Erythroblast (primary cell): ENCODE data around the gene CPNE2.
"Not testable (repeated sequence)": the region's sequence is repeated elsewhere in the genome, so short reads cannot be mapped to it uniquely, and the experiment has no call there.

ENCODE experiments used
- DNase-seq, 2 experiments: peaks; one replicate each; lab custom pipeline; 2025; lab: John Stamatoyannopoulos, UW
- GATA1 ChIP-seq: IDR thresholded peaks from 2 replicates; pipeline ENCODE4 v1.6.1; 2011; ENCODE audit warnings: low read depth, mild to moderate bottlenecking, control low read depth, low read length, moderate library complexity
- POLR2A ChIP-seq: IDR thresholded peaks from 2 replicates; pipeline ENCODE4 v1.6.1; 2011; ENCODE audit warnings: mild to moderate bottlenecking, low read length

The CPNE2 gene

DNA sequence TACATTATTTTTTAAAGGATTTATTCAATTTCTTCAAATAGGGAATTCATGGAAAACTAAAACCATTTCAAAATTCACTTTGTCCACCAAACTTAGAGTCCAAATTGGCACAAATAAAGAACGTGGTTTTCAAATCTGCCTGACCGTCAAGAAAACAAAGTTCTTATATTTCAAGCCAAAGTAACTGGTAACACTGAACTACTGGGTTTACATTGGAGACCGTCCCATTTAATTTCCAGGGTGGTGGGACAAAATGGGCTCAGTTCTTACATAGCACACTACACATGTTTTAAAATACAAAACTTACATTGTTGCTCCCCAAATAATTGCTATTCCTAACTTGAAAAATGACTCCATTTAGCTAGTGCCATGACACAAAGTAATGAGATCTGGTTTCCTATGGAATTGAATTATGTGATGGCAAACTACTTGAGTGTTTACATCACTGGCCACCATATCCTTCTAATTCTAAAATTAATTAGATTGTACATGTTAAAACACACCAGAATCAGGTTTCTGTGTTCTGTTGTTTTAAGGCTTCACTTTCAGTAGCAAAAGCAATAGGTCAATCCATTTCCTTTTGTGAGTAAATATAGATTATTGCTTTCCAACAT lies 86.9 kb downstream of the CPNE2 start:
- TF ChIP-seq POLR2A: no peak
- no peak for TF ChIP-seq GATA1
- DNase-seq: no peak

DNA sequence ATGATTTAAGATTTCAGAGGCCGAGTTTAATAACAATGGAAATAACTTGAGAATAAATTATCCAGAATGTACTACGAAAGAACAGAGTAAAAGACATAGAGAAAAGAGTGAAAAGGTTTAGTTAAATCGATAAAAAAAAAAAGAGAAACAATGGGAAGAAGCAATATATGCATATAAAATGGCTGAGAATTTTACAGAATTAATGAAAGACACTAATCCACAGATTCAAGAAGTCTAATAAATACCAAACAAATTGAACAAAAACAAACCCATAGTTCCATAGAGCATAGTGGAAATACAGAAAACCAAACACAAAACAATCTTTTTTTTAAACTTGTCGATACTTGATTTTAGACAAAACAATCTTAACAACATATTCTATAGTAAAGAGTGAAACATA lies 91.7 kb downstream of the CPNE2 start:
- no peak for DNase-seq
- TF ChIP-seq GATA1 (no peak), POLR2A (no peak)

DNA sequence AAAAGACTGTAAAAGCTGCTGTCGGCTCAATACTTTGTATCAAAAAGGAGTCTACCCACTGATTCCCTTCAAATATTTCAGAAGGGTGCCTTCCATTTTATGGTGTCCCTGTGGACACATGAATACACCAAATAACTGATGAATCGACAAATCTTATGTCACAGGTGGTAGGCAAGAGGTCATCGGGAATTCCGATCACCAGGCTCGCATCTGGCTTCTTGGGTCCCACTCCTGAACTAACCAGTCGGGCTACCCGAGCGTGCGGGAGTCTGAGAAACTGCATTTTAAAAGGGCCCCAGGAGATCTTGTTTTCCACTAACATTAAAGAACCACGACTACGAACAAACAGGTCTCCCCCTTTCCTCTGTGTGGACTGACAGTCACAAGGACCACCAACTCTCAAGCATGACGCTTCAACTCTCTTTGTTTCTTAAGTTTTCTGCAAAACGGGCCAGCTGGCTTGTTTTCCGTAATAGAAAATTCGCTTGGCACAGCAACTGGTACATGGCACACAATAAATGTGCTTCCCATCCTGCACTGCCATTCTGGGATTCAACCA lies 92.6 kb downstream of the CPNE2 start:
- TF ChIP-seq GATA1: no peak
- TF ChIP-seq POLR2A: no peak
- no peak for DNase-seq

DNA sequence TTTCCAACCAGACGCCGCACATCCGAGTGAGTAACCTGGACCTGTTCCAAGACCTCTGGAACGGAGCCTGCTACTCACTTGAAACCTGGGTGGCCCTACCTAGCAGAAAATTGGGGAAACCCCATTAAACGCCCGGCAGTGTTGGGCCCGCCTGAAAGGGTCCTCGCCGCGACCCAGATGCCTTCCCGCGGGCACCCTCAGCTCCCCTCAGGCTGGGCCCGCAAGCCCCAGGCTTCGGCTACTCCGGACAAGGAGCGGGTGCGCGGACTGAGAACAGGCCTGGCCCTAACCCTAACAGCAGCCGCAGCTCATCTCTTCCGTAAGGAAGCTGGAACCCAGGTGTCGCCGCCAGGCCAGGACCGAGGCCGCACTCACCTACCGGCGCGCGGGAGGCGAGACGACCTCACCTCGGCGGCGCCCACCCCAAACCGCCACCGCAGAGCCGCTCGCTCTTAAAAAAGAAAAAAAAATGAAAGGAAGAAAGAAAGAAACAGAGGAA lies 93.1 kb downstream of the CPNE2 start:
- TF ChIP-seq GATA1 (no peak), POLR2A (no peak)
- DNase-seq: peak; percentile 69 to 75

DNA sequence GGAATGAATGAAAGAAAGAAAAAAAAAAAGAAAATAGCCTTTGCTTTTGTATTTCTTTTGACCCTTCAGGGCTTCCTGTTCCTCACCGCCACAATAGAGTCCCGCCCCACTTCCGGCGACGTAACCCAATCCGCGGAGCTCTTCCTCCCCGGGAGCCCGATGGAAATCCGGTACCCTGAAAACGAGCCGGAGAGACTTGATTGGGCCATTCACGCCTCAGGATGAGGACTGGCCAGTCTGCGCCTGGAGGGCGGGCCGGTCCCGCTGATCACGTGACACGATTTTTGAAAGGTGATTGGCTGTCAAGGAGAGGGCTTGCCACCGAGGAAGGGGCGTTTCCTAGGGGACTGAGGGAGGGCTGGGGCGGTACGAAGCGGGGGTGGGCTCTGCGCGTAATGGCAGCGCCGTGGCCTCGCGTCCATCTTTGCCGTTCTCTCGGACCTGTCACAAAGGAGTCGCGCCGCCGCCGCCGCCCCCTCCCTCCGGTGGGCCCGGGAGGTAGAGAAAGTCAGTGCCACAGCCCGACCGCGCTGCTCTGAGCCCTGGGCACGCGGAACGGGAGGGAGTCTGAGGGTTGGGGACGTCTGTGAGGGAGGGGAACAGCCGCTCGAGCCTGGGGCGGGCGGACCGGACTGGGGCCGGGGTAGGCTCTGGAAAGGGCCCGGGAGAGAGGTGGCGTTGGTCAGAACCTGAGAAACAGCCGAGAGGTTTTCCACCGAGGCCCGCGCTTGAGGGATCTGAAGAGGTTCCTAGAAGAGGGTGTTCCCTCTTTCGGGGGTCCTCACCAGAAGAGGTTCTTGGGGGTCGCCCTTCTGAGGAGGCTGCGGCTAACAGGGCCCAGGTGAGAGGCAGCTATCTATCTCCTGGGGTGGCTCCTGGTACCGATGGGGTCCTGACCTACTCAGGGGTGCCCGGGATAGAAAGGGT lies 93.8 kb downstream of the CPNE2 start, which contains the start of the genes PSME3IP1 and RSPRY1:
TSS of gene PSME3IP1 (minus strand) at position 95 of the 927 bp plus-strand sequence. CDS start 12,185 bp downstream, outside the sequence.
TSS of gene RSPRY1 (plus strand) at position 385 of the 927 bp plus-strand sequence. CDS start 18,330 bp downstream, outside the sequence.
- TF ChIP-seq POLR2A (peak; percentile 78), GATA1 (no peak)
- peak; percentile 100 for DNase-seq

DNA sequence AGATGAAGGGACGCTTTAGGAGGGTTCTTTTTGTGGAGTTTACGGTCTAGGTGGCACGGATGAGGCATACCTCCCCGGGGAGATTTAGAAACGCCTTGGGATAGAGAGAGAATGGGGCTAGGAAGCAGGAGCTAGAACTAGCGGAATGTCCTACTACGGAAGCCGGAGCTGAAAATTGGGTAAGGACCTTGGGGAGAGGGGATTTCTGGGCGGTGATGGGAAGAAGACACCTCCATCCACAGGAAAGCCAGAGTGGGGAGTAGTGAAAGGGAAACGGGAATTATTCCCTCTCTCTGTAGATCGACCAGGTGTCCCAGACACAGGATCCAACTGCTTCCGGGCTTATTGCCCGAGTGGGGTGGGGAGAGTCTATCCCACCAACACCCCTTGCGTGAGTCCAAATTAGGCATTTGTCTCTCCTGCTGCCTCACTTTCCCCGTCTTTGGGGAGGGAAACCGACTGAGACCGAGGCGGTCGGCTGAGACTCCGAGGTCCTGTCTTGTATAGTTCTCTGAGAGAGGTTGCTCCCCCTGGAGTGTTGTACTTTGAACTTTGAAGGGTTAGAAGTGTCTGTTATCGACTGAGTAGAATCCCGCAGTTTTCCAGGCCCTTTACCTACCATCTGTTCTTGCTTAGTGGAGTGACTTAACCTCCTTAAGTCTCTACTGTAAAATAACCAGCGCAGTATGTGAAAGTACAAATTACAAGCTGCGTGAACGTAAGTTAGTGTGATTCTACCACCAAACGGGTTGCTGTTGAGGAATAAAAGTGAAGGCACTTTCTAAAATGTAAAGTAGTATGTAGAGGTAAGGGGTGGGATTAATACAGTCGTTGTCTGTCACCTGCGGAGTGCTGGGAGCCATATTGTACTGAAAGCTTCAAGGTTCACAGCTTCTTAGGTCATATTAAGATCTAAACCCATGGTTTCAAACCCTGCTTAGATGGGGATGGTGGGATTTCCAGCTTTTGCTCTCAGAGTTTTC lies 94.8 kb downstream of the CPNE2 start:
- peak; percentile 50 to 60 for DNase-seq
- TF ChIP-seq GATA1: no peak
- TF ChIP-seq POLR2A: no peak

DNA sequence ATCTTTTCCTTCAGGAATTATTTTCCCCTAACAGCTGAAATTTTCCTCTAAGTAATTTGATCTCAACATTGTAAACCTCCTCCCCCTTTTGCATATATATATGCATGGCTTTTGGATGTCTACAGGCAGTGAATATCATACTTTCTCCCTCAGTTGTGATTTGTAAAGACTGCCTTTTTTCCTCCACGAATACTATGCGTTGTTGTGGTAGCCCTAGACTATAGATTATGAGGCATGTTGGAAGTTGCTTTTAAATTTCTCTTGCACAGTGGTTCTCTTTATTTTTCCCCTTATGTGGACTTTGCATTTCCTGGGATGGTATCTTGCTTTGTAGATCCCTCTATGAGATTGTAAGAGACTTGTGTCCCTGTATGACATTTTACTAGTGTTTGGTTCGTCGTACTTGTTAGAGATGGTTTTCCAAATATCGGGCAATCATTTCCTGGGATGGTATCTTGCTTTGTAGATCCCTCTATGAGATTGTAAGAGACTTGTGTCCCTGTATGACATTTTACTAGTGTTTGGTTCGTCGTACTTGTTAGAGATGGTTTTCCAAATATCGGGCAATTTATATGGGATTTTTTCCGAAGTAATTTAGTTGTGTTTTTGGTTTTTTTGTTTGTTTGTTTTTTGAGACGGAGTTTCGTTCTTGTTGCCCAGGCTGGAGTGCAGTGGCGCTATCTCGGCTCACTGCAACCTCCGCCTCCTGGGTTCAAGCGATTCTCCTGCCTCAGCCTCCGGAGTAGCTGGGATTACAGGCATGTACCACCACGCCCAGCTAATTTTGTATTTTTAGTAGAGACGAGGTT lies 95.7 kb downstream of the CPNE2 start:
- peak; percentile 23 to 30 for DNase-seq

DNA sequence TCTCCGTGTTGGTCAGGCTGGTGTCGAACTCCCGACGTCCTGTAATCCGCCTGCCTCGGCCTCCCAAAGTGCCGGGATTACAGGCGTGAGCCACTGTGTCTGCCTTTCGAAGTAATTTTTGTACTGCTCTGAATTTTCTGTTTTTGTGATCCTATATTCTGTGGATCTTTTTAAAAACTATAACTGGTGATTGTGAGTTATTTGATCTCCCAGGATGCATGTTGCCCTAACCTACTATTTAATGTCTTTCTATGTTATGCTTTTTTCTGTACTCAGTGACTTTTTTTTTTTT lies 96.3 kb downstream of the CPNE2 start:
- DNase-seq: no peak
- TF ChIP-seq GATA1: no peak
- TF ChIP-seq POLR2A: no peak

DNA sequence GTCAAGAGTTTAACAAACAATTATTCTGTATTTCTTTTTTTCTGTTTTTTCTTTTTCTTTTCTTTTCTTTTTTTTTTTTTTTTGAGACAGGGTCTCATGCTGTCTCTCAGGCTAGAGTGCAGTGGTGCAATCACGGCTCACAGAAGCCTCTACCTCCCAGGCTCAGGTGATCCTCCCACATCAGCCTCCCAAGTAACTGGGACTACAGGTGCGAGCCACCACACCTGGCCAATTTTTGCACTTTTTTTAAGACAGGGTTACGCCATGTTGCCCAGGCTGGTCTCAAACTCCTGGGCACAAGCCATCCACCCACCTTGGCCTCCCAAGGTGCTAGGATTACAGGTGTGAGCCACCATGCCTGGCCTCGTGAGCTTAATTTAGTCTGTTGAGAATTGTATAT lies 97.1 kb downstream of the CPNE2 start:
- DNase-seq: not testable (repeated sequence)

DNA sequence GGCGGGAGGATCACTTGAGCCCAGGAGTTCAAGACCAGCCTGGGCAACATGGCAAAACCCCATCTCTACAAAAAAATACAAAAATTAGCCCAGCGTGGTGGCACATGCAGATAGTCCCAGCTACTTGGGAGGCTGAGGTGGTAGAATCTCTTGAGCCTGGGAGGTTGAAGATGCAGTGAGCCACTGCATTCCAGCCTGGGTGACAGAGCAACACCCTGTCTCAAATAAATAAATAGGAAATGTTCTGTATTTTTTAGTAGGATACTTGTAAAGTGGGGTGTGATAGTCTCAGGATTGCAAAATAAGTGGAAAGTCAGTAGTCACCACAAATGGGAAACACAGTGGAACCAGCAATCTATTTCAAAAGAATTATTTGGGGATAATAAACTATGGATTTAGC lies 97.8 kb downstream of the CPNE2 start:
- TF ChIP-seq POLR2A: no peak
- TF ChIP-seq GATA1: no peak
- DNase-seq: no peak

DNA sequence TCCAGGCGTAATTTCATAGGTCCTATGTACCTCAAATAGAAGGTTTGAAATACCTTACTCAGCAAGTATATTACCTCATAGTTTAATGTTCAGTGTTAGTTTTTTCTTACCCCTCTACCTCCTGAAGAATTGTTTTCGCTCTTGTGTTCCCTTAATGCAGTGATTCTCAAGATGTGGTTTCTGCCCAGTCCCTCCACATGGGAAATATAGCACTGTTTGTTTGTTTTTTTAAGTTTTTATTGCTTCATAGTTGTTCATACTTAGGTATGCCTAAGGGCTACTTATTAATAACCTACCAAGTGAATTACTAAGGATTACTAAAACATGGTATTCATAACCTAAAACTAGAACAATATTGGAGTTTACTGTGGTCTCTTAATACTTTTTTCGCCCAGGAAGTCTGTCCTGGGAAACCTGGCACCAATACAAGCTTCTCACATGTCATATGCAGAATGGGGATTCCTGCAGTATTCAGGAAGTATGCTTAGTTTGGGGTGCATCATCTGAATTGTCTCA lies 98.7 kb downstream of the CPNE2 start:
- no peak for TF ChIP-seq POLR2A
- no peak for TF ChIP-seq GATA1
- no peak for DNase-seq

DNA sequence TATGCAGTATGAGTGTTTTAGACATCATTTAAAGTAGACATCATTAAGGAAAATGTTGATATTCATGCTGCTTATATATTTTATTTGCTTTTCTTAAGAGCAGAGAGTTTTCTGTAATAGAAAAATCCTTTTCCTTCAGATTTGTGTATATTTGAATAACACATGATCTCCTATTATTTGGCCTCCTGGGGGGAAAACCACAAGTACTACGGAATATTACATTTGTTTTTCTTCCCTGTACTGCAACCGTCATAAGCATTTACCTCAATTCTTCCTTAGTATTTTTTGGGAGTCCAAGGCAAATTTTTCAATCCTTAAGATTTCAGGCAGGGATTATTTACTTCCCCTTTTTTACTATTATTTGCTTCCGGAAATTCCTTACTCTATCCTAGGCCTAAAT lies 99.8 kb downstream of the CPNE2 start:
- no peak for TF ChIP-seq POLR2A
- TF ChIP-seq GATA1: no peak
- DNase-seq: no peak
